Neural cell (in vitro differentiated cells): ENCODE results near the gene CDR2.

Experiments
- EZH2 ChIP-seq: fragments of 200-600, 300-800 bp; shearing (Covaris generic), sonication (generic); IDR thresholded peaks from 2 replicates; pipeline ENCODE4 v1.6.1; 2014; ENCODE audit warnings: antibody characterized with exemption, low read length, borderline replicate concordance, mild to moderate bottlenecking; ENCODE audit not compliant: insufficient read depth, poor library complexity, severe bottlenecking
- MXI1 ChIP-seq: fragments of 450-650 bp; conservative IDR thresholded peaks from 2 replicates; pipeline ENCODE4 v1.6.1; 2014; ENCODE audit warnings: antibody characterized with exemption, mild to moderate bottlenecking; ENCODE audit not compliant: poor library complexity, severe bottlenecking
- POLR2AphosphoS5 ChIP-seq: IDR thresholded peaks from 2 replicates; pipeline ENCODE4 v1.6.1; 2012
- TF ChIP-seq, protein P1 (sequence below): fragments of 450-650 bp; IDR thresholded peaks from 2 replicates; pipeline ENCODE4 v1.5.1; 2014; ENCODE audit warnings: antibody characterized with exemption, mild to moderate bottlenecking, moderate library complexity; ENCODE audit not compliant: poor library complexity, severe bottlenecking

DNA sequence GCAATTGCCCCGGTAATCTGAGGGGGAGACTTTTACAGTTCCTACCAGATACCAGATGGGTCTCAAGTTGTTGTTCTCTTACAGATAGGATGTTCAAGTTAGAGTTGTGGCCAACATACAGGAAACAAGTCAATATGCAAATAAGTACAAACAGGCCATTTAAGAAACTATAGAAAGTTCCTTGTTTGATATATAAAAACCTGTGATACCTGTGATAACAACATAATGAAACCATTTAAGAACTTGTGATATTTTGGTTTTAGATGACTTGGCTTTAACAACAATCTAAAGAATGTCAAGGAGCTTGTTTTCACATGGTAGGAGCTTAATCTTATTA lies 16.8 kb downstream of the CDR2 start:
- TF ChIP-seq, protein P1, sequence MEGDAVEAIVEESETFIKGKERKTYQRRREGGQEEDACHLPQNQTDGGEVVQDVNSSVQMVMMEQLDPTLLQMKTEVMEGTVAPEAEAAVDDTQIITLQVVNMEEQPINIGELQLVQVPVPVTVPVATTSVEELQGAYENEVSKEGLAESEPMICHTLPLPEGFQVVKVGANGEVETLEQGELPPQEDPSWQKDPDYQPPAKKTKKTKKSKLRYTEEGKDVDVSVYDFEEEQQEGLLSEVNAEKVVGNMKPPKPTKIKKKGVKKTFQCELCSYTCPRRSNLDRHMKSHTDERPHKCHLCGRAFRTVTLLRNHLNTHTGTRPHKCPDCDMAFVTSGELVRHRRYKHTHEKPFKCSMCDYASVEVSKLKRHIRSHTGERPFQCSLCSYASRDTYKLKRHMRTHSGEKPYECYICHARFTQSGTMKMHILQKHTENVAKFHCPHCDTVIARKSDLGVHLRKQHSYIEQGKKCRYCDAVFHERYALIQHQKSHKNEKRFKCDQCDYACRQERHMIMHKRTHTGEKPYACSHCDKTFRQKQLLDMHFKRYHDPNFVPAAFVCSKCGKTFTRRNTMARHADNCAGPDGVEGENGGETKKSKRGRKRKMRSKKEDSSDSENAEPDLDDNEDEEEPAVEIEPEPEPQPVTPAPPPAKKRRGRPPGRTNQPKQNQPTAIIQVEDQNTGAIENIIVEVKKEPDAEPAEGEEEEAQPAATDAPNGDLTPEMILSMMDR = no peak
- TF ChIP-seq POLR2AphosphoS5 (no peak), MXI1 (no peak), EZH2 (no peak)
